Measurements from ENCODE around the gene FAM3D.

DNA sequence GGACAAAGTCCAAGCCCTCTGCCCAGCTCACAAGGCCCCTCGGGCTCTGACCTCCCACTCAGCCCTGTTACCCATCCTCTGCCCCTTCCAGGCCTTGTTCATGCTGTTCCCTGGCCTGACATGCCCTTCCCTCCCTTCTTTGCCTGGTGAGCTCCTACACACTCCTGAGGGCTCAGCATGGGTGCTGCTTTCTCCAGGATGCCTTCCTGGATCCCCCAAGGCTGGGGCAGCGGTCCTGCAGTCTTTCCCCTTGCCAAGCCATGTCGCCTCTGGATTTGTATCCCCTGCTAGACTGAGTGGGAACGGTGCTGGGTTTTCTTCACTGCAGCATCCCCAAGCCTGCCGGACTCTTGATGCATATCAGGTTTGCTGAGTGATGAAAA lies 35.9 kb downstream of the FAM3D start:
- TF ChIP-seq, protein P1, sequence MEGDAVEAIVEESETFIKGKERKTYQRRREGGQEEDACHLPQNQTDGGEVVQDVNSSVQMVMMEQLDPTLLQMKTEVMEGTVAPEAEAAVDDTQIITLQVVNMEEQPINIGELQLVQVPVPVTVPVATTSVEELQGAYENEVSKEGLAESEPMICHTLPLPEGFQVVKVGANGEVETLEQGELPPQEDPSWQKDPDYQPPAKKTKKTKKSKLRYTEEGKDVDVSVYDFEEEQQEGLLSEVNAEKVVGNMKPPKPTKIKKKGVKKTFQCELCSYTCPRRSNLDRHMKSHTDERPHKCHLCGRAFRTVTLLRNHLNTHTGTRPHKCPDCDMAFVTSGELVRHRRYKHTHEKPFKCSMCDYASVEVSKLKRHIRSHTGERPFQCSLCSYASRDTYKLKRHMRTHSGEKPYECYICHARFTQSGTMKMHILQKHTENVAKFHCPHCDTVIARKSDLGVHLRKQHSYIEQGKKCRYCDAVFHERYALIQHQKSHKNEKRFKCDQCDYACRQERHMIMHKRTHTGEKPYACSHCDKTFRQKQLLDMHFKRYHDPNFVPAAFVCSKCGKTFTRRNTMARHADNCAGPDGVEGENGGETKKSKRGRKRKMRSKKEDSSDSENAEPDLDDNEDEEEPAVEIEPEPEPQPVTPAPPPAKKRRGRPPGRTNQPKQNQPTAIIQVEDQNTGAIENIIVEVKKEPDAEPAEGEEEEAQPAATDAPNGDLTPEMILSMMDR (IDR thresholded peaks at IDR 0.05): no peak
- TF ChIP-seq POLR2AphosphoS5 (IDR thresholded peaks at IDR 0.05; ENCODE audit: low read depth, low read length): no peak
- TF ChIP-seq, protein P2, sequence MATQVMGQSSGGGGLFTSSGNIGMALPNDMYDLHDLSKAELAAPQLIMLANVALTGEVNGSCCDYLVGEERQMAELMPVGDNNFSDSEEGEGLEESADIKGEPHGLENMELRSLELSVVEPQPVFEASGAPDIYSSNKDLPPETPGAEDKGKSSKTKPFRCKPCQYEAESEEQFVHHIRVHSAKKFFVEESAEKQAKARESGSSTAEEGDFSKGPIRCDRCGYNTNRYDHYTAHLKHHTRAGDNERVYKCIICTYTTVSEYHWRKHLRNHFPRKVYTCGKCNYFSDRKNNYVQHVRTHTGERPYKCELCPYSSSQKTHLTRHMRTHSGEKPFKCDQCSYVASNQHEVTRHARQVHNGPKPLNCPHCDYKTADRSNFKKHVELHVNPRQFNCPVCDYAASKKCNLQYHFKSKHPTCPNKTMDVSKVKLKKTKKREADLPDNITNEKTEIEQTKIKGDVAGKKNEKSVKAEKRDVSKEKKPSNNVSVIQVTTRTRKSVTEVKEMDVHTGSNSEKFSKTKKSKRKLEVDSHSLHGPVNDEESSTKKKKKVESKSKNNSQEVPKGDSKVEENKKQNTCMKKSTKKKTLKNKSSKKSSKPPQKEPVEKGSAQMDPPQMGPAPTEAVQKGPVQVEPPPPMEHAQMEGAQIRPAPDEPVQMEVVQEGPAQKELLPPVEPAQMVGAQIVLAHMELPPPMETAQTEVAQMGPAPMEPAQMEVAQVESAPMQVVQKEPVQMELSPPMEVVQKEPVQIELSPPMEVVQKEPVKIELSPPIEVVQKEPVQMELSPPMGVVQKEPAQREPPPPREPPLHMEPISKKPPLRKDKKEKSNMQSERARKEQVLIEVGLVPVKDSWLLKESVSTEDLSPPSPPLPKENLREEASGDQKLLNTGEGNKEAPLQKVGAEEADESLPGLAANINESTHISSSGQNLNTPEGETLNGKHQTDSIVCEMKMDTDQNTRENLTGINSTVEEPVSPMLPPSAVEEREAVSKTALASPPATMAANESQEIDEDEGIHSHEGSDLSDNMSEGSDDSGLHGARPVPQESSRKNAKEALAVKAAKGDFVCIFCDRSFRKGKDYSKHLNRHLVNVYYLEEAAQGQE (IDR thresholded peaks at IDR 0.05; ENCODE audit: insufficient read depth in 1 of 2, low read depth in 2 of 2, low read length in 1 of 2): no peak
- TF ChIP-seq TCF7L2 (IDR thresholded peaks at IDR 0.05; ENCODE audit: low read depth, low read length): no peak

All from Panc1 (cell line).